K562 (cell line): Measurements from ENCODE around the gene RHBDL3. TPM values are rescaled to one million over a fixed set of nuclear protein-coding genes. Genes with fewer than 3 reads are reported as not detected.

Experiments used
- CBX5 ChIP-seq: IDR thresholded peaks from 2 replicates; pipeline ENCODE4 v1.6.1; 2014; ENCODE audit warnings: low read depth, borderline replicate concordance
- ETV5 ChIP-seq: sonication (generic); formaldehyde crosslinking; IDR thresholded peaks from 2 replicates; pipeline ENCODE4 v1.4.0; 2020; ENCODE audit warnings: low read depth, mild to moderate bottlenecking, missing genetic modification reagents
- HMG20B ChIP-seq: fragments of 250-450 bp; sonication (Bioruptor Pico); IDR thresholded peaks from 2 replicates; pipeline ENCODE4 v1.5.0; 2021; ENCODE audit warnings: mild to moderate bottlenecking
- KLF13 ChIP-seq: fragments of 450-650 bp; IDR thresholded peaks from 2 replicates; pipeline ENCODE4 v1.6.1; 2016; ENCODE audit warnings: missing genetic modification characterization, low read depth, mild to moderate bottlenecking, missing compliant biosample characterization, moderate library complexity, borderline replicate concordance
- KLF16 ChIP-seq: IDR thresholded peaks from 2 replicates; pipeline ENCODE4 v1.6.1; 2016; ENCODE audit warnings: antibody characterized with exemption
- NEUROD1 ChIP-seq: fragments of 150-350 bp; IDR thresholded peaks from 2 replicates; pipeline ENCODE4 v1.6.1; 2014; ENCODE audit warnings: borderline replicate concordance, low read length, low read depth; ENCODE audit not compliant: partially characterized antibody
- RBBP5 ChIP-seq: fragments of 200-600 bp; sonication (generic); IDR thresholded peaks from 2 replicates; pipeline ENCODE4 v1.6.1; 2012; ENCODE audit warnings: borderline replicate concordance, mild to moderate bottlenecking, low read length, control low read depth, inconsistent platforms; ENCODE audit not compliant: insufficient read depth, poor library complexity, severe bottlenecking
- TEAD4 ChIP-seq, 2 experiments: sonication (generic) in 1 of 2; formaldehyde crosslinking in 1 of 2; IDR thresholded peaks; 2 replicates each; pipeline versions ENCODE4 v1.6.1 to v1.8.0; 2012 to 2022; ENCODE audit warnings: borderline replicate concordance in 1 of 2, inconsistent platforms in 1 of 2, low read length in 1 of 2, mild to moderate bottlenecking in 1 of 2, missing genetic modification reagents in 1 of 2
- polyA plus RNA-seq, 8 experiments: library from polyadenylated mRNA; depleted of rRNA in 4 of 8; stranded (reverse) in 5 of 8; unstranded in 3 of 8; fragments of >200 nt; fragmentation: Nextera tagmentation in 2 of 8; fragmentation: Illumina TruSeq in 1 of 8; extraction: Ambion mirVana in 2 of 8; extraction: Trizol in 1 of 8; gene quantifications; 2 replicates each; pipeline versions ENCODE4 v1.2.1 to v1.2.3, GENCODE V29; 2011 to 2014; ENCODE audit warnings: inconsistent platforms in 1 of 8, missing spikeins in 1 of 8
- total RNA-seq, 7 experiments: library from RNA; depleted of rRNA in 6 of 7; stranded (reverse); fragments of >200 nt in 6 of 7; fragmentation: Illumina TruSeq in 2 of 7; extraction: Trizol in 2 of 7; gene quantifications; 2 replicates each; pipeline versions ENCODE4 v1.2.1 to v1.2.3, GENCODE V29; 2011 to 2021; ENCODE audit warnings: low replicate concordance in 1 of 7
- TF ChIP-seq, protein P1 (sequence below): fragments of 200-600 bp; sonication (generic); IDR thresholded peaks from one replicate; pipeline ENCODE4 v1.6.1; 2012; ENCODE audit warnings: mild to moderate bottlenecking, low read depth, low read length, inconsistent platforms
- TF ChIP-seq, protein P2 (sequence below), 3 experiments: fragments of 200-800 bp in 1 of 3; fragments of 250-450 bp in 1 of 3; fragments of 450-650 bp in 1 of 3; sonication (Bioruptor Pico) in 1 of 3; sonication (Bioruptor generic) in 1 of 3; formaldehyde crosslinking in 1 of 3; IDR thresholded peaks; 2 replicates each; pipeline versions ENCODE4 v1.6.1 to v1.8.0; 2016 to 2022; ENCODE audit warnings: mild to moderate bottlenecking in 2 of 3, missing genetic modification characterization in 2 of 3, missing compliant biosample characterization in 1 of 3, moderate library complexity in 1 of 3

RHBDL3 gene
- total and polyA plus RNA-seq, 9 of the 15 experiments (the other 6 are each of a cell fraction or from before 2014, with no cell fraction given), result 0.06 to 0.31 (median 0.09) TPM; not detected in 4

- TF ChIP-seq, protein P1, sequence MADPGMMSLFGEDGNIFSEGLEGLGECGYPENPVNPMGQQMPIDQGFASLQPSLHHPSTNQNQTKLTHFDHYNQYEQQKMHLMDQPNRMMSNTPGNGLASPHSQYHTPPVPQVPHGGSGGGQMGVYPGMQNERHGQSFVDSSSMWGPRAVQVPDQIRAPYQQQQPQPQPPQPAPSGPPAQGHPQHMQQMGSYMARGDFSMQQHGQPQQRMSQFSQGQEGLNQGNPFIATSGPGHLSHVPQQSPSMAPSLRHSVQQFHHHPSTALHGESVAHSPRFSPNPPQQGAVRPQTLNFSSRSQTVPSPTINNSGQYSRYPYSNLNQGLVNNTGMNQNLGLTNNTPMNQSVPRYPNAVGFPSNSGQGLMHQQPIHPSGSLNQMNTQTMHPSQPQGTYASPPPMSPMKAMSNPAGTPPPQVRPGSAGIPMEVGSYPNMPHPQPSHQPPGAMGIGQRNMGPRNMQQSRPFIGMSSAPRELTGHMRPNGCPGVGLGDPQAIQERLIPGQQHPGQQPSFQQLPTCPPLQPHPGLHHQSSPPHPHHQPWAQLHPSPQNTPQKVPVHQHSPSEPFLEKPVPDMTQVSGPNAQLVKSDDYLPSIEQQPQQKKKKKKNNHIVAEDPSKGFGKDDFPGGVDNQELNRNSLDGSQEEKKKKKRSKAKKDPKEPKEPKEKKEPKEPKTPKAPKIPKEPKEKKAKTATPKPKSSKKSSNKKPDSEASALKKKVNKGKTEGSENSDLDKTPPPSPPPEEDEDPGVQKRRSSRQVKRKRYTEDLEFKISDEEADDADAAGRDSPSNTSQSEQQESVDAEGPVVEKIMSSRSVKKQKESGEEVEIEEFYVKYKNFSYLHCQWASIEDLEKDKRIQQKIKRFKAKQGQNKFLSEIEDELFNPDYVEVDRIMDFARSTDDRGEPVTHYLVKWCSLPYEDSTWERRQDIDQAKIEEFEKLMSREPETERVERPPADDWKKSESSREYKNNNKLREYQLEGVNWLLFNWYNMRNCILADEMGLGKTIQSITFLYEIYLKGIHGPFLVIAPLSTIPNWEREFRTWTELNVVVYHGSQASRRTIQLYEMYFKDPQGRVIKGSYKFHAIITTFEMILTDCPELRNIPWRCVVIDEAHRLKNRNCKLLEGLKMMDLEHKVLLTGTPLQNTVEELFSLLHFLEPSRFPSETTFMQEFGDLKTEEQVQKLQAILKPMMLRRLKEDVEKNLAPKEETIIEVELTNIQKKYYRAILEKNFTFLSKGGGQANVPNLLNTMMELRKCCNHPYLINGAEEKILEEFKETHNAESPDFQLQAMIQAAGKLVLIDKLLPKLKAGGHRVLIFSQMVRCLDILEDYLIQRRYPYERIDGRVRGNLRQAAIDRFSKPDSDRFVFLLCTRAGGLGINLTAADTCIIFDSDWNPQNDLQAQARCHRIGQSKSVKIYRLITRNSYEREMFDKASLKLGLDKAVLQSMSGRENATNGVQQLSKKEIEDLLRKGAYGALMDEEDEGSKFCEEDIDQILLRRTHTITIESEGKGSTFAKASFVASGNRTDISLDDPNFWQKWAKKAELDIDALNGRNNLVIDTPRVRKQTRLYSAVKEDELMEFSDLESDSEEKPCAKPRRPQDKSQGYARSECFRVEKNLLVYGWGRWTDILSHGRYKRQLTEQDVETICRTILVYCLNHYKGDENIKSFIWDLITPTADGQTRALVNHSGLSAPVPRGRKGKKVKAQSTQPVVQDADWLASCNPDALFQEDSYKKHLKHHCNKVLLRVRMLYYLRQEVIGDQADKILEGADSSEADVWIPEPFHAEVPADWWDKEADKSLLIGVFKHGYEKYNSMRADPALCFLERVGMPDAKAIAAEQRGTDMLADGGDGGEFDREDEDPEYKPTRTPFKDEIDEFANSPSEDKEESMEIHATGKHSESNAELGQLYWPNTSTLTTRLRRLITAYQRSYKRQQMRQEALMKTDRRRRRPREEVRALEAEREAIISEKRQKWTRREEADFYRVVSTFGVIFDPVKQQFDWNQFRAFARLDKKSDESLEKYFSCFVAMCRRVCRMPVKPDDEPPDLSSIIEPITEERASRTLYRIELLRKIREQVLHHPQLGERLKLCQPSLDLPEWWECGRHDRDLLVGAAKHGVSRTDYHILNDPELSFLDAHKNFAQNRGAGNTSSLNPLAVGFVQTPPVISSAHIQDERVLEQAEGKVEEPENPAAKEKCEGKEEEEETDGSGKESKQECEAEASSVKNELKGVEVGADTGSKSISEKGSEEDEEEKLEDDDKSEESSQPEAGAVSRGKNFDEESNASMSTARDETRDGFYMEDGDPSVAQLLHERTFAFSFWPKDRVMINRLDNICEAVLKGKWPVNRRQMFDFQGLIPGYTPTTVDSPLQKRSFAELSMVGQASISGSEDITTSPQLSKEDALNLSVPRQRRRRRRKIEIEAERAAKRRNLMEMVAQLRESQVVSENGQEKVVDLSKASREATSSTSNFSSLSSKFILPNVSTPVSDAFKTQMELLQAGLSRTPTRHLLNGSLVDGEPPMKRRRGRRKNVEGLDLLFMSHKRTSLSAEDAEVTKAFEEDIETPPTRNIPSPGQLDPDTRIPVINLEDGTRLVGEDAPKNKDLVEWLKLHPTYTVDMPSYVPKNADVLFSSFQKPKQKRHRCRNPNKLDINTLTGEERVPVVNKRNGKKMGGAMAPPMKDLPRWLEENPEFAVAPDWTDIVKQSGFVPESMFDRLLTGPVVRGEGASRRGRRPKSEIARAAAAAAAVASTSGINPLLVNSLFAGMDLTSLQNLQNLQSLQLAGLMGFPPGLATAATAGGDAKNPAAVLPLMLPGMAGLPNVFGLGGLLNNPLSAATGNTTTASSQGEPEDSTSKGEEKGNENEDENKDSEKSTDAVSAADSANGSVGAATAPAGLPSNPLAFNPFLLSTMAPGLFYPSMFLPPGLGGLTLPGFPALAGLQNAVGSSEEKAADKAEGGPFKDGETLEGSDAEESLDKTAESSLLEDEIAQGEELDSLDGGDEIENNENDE, result no peak
- TF ChIP-seq ETV5, result no peak
- TF ChIP-seq, protein P2, sequence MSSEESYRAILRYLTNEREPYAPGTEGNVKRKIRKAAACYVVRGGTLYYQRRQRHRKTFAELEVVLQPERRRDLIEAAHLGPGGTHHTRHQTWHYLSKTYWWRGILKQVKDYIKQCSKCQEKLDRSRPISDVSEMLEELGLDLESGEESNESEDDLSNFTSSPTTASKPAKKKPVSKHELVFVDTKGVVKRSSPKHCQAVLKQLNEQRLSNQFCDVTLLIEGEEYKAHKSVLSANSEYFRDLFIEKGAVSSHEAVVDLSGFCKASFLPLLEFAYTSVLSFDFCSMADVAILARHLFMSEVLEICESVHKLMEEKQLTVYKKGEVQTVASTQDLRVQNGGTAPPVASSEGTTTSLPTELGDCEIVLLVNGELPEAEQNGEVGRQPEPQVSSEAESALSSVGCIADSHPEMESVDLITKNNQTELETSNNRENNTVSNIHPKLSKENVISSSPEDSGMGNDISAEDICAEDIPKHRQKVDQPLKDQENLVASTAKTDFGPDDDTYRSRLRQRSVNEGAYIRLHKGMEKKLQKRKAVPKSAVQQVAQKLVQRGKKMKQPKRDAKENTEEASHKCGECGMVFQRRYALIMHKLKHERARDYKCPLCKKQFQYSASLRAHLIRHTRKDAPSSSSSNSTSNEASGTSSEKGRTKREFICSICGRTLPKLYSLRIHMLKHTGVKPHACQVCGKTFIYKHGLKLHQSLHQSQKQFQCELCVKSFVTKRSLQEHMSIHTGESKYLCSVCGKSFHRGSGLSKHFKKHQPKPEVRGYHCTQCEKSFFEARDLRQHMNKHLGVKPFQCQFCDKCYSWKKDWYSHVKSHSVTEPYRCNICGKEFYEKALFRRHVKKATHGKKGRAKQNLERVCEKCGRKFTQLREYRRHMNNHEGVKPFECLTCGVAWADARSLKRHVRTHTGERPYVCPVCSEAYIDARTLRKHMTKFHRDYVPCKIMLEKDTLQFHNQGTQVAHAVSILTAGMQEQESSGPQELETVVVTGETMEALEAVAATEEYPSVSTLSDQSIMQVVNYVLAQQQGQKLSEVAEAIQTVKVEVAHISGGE (CRISPR knock-in tag; IDR thresholded peaks at IDR 0.05), result no peak
- 0 out of 2 replicates have a peak, but pooled peaks have one; percentile 13 for TF ChIP-seq TEAD4 (IDR thresholded peaks at IDR 0.05; ENCODE audit: low read length)
- no peak for TF ChIP-seq TEAD4 (CRISPR knock-in tag; IDR thresholded peaks at IDR 0.05; ENCODE audit: borderline replicate concordance)
- no peak for TF ChIP-seq KLF13 (tag)
- peak; percentile 29 for TF ChIP-seq NEUROD1
- peak; percentile 73; the same call in 1 of the 2 replicates for TF ChIP-seq KLF16
- TF ChIP-seq CBX5, result no peak
- no peak for TF ChIP-seq HMG20B (CRISPR knock-in tag)
- no peak for TF ChIP-seq RBBP5
Measured at GRCh38 chr17:32253117-32253611, 12.5 kb upstream of the RHBDL3 start (continued).
